ENCODE data around the gene CGNL1.

The CGNL1 gene

DNA sequence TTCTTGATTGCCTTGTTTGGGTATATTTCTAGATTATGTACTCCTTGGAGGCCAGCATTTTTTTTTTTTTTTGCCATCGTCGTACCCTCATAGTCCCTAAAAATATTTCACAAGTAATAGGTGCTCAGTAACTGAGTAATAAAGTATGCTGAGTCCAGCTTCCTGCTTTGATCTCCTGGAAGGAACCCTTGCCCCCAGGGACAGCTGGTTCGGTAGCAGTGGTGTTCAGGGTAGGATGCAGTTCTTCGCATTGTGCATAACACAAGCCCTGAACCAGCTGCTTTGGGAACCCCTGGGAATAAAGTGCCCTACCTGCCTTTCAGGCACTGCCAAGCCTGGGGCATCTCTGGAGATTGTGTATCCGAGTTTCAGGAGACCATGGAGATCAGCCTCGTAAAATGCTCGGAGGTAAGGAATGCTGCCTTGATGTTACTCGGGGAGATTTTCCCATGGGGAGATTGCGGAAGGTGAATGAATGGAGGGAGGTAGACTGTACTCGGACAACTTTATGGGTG, 223.0 kb downstream of the CGNL1 start:
- no peaks in the 10 kb centered on the region for H3K9me3 Mint-ChIP-seq
- peaks cover 4 to 5% of the 10 kb centered on the region in 2 donors for H3K36me3 Mint-ChIP-seq
- H3K27me3 Mint-ChIP-seq: peaks cover 0 to 4% of the 10 kb centered on the region in 2 donors
- H3K4me1 Mint-ChIP-seq: peaks cover 4 to 43% of the 10 kb centered on the region in 2 donors
- no peak overlapping the region for H3K4me3 Mint-ChIP-seq
- ATAC-seq (replicated peaks) (no peak), DNase-seq (no peak)
- no peak overlapping the region for H3K27ac Mint-ChIP-seq

DNA sequence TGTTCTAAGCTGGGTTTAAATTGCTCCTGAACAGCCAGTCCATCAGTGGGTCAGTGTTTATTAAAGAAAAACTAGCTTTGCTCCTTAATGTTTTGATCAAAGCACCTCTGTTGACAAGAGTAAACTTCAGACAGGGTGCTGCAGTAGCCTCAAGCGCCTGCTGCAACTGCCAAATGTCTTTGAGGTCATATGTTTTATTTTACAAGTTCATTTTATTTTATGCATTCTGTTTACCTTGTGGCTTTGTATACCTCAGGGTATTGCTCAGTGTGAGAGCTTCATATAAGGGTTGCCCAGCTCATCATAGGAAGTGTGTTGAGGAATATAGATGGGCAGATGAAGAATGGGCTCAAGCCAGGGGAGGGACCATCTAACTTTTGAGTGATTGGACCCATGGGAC, 223.9 kb downstream of the CGNL1 start:
- H3K27me3 Mint-ChIP-seq: peaks cover 0 to 4% of the 10 kb centered on the region in 2 donors
- H3K9me3 Mint-ChIP-seq: no peaks in the 10 kb centered on the region
- H3K27ac Mint-ChIP-seq: no peak overlapping the region
- ATAC-seq (replicated peaks) (no peak), DNase-seq (no peak)
- no peak overlapping the region for H3K4me3 Mint-ChIP-seq
- H3K4me1 Mint-ChIP-seq: peaks cover 4 to 40% of the 10 kb centered on the region in 2 donors
- peaks cover 11 to 12% of the 10 kb centered on the region in 2 donors for H3K36me3 Mint-ChIP-seq

All from stimulated activated naive B cell treated with anti-CD40 and anti-IgM and Interleukin-4, amounts not matched to agents 10 μg/mL and 1 μg/mL and 100 μg/mL, for 72 hours (primary cell).